B cell (primary cell): ENCODE measurements around the gene HIVEP1. TPM values are rescaled to one million over a fixed set of nuclear protein-coding genes. Genes with fewer than 3 reads are reported as not detected.

Source experiments
- ATAC-seq: fragments of 200-7000 bp; cut with Tn5 transposase; one replicate; pipeline ENCODE4 v1.10.0; 2021; ENCODE audit warnings: low read depth, mild to moderate bottlenecking, moderate number of reproducible peaks, moderate library complexity
- CTCF ChIA-PET: fragments of 350-600 bp; sonication (Branson Sonifier 250); formaldehyde crosslinking; loops from one replicate; lab custom pipeline; 2021; ENCODE audit warnings: antibody characterized with exemption, inconsistent platforms; lab: Charles Lee
- POLR2A ChIA-PET: fragments of 350-600 bp; sonication (Branson Sonifier 250); formaldehyde crosslinking; loops from one replicate; lab custom pipeline; 2021; ENCODE audit warnings: antibody characterized with exemption; lab: Charles Lee
- DNase-seq: peaks from one replicate; pipeline ENCODE4 v3.0.0; 2013
- H2AFZ ChIP-seq: 2 replicates; pipeline ENCODE4 v1.6.1; 2012; ENCODE audit warnings: mild to moderate bottlenecking, low read depth, low read length; ENCODE audit not compliant: insufficient read depth, poor library complexity, severe bottlenecking
- H3K27ac ChIP-seq, 2 donors: 1 replicate in 1 of 2; 2 replicates in 1 of 2; pipeline ENCODE4 v1.5.1; 2012 to 2013; ENCODE audit warnings: low read length in 2 of 2, mild to moderate bottlenecking in 2 of 2, moderate library complexity in 1 of 2
- H3K27me3 ChIP-seq, 4 experiments: fragments of 200-600 bp in 1 of 4; sonication (generic) in 1 of 4; replicated peaks in 1 of 4; 1 replicate in 2 of 4; 2 replicates in 2 of 4; pipeline versions ENCODE4 v1.6.1 to v1.7.0; 2013 to 2016; ENCODE audit warnings: low read length in 3 of 4, mild to moderate bottlenecking in 2 of 4, mixed read lengths in 1 of 4, moderate library complexity in 1 of 4; ENCODE audit not compliant: insufficient read depth in 4 of 4, control insufficient read depth in 3 of 4; ENCODE audit errors: control extremely low read depth in 1 of 4
- H3K36me3 ChIP-seq, 2 experiments: replicated peaks in 1 of 2; 1 replicate in 1 of 2; 2 replicates in 1 of 2; pipeline versions ENCODE4 v1.6.1 to v1.7.1; 2013; ENCODE audit warnings: low read length in 1 of 2; ENCODE audit not compliant: insufficient read depth in 2 of 2, control insufficient read depth in 1 of 2; ENCODE audit errors: control extremely low read depth in 1 of 2, extremely low read depth in 1 of 2
- H3K4me1 ChIP-seq, 2 donors: fragments of 200-600 bp in 1 of 2; sonication (generic) in 1 of 2; 1 replicate in 1 of 2; 2 replicates in 1 of 2; pipeline versions ENCODE4 v1.5.1 to v1.6.1; 2013 to 2017; ENCODE audit warnings: low read length in 2 of 2; ENCODE audit not compliant: control insufficient read depth in 2 of 2, insufficient read depth in 2 of 2
- H3K4me2 ChIP-seq: replicated peaks from 2 replicates; pipeline ENCODE3; 2012; ENCODE audit warnings: mild to moderate bottlenecking, low read depth, low read length; ENCODE audit not compliant: poor library complexity, severe bottlenecking
- H3K4me3 ChIP-seq, 5 experiments: fragments of 200-600 bp in 1 of 5; sonication (generic) in 1 of 5; 1 replicate in 3 of 5; 2 replicates in 2 of 5; pipeline versions ENCODE4 v1.5.1 to v1.7.0; 2011 to 2016; ENCODE audit warnings: low read length in 4 of 5, mild to moderate bottlenecking in 4 of 5, low read depth in 2 of 5, control low read depth in 1 of 5, moderate library complexity in 1 of 5; ENCODE audit not compliant: insufficient read depth in 1 of 5; ENCODE audit errors: control extremely low read depth in 1 of 5, extremely low read depth in 1 of 5
- H3K79me2 ChIP-seq: fragments of 200-600 bp; sonication (generic); one replicate; pipeline ENCODE4 v1.6.0; 2016; ENCODE audit warnings: low read length; ENCODE audit not compliant: control insufficient read depth, insufficient read depth
- H3K9ac ChIP-seq: fragments of 200-600 bp; sonication (generic); 2 replicates; pipeline ENCODE4 v1.6.1; 2017; ENCODE audit warnings: mild to moderate bottlenecking, low read length, moderate library complexity
- H3K9me3 ChIP-seq, 3 donors: one replicate each; pipeline versions ENCODE4 v1.6.1 to v1.7.1; 2013; ENCODE audit warnings: low read length in 2 of 3; ENCODE audit not compliant: control insufficient read depth in 2 of 3, insufficient read depth in 1 of 3; ENCODE audit errors: control extremely low read depth in 1 of 3
- H4K20me1 ChIP-seq: 2 replicates; pipeline ENCODE4 v1.6.0; 2012; ENCODE audit warnings: mild to moderate bottlenecking, low read length; ENCODE audit not compliant: insufficient read depth, control insufficient read depth, poor library complexity, severe bottlenecking
- H3K27ac Mint-ChIP-seq: one replicate; pipeline ENCODE4 v1.8.0; 2021; ENCODE audit warnings: mixed read lengths
- H3K27me3 Mint-ChIP-seq: one replicate; pipeline ENCODE4 v1.8.0; 2021; ENCODE audit warnings: mixed read lengths
- H3K4me1 Mint-ChIP-seq: one replicate; pipeline ENCODE4 v1.8.0; 2021; ENCODE audit warnings: mixed read lengths
- H3K4me3 Mint-ChIP-seq: one replicate; pipeline ENCODE4 v1.8.0; 2021; ENCODE audit warnings: mixed read lengths
- H3K9me3 Mint-ChIP-seq: one replicate; pipeline ENCODE4 v1.8.0; 2022; ENCODE audit warnings: mixed read lengths; ENCODE audit not compliant: insufficient read depth
- CTCF ChIP-seq: fragments of 200-600 bp; IDR thresholded peaks from one replicate; pipeline ENCODE4 v1.8.0; 2022; ENCODE audit warnings: antibody characterized with exemption, mild to moderate bottlenecking
- EZH2 ChIP-seq: IDR thresholded peaks from 2 replicates; pipeline ENCODE4 v1.6.1; 2012; ENCODE audit warnings: borderline replicate concordance, low read depth, mild to moderate bottlenecking, moderate library complexity, low read length; ENCODE audit not compliant: insufficient read depth, poor library complexity, severe bottlenecking
- WGBS: methylation state at CpG from one replicate; pipeline ENCODE4 v1.1.5; 2013; ENCODE audit warnings: missing lambda C conversion rate; ENCODE audit not compliant: insufficient coverage; 5-methylcytosine and 5-hydroxymethylcytosine counted together
- intact Hi-C: fragments of 100-400 bp; cut with micrococcal nuclease; formaldehyde crosslinking; loops from one replicate; pipeline ENCODE4 v1.10.0; 2022
- polyA plus RNA-seq: library from polyadenylated mRNA; depleted of rRNA; stranded (reverse); fragments of >200 nt; gene quantifications from 2 replicates; pipeline ENCODE4 v1.2.3, GENCODE V29; 2012
- total RNA-seq, 2 donors: library from RNA; stranded (reverse); fragments of 120-200 nt in 1 of 2; gene quantifications; 1 replicate in 1 of 2; 2 replicates in 1 of 2; pipeline versions ENCODE4 v1.2.3 to v1.2.4, GENCODE V29; 2013 to 2022

Gene HIVEP1
- total and polyA plus RNA-seq, 2 donors (not counting 1 experiment from before 2014, with no cell fraction given) = 11.3 to 96.5 TPM

DNA sequence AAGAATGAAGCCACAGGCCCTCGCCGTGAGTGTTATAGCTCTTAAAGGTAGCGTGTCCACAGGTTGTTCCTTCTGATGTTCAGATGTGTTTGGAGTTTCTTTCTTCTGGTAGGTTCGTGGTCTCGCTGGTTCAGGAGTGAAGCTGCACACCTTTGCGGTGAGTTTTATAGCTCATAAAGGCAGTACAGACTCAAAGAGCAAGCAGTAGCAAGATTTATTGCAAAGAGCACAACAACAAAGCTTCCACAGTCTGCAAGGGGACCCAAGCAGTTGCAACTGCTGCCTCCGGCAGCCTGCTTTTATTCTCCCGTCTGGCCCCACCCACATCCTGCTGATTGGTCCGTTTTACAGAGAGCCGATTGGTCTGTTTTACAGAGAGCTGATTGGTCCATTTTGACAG lies 5.2 kb downstream of the HIVEP1 start:
- Histone ChIP-seq H3K9me3 (peaks cover 0 to 11% (median 0%) of the 10 kb centered on the region in 3 donors), H3K4me3 (no peak overlapping the region), H3K9ac (no peak overlapping the region), H3K27ac (no peak overlapping the region), H3K4me2 (no peak overlapping the region), H3K79me2 (peaks cover 81% of the 10 kb centered on the region), H3K36me3 (peaks cover 0 to 36% of the 10 kb centered on the region in 2 experiments), H3K27me3 (no peaks in the 10 kb centered on the region), H2AFZ (no peak overlapping the region), H4K20me1 (peaks cover 12% of the 10 kb centered on the region), H3K4me1 (peaks cover 4 to 6% of the 10 kb centered on the region in 2 donors)
- ATAC-seq (no peak), DNase-seq (no peak)
- TF ChIP-seq CTCF (no peak), EZH2 (no peak)
- Mint-ChIP-seq H3K27me3 (no peaks in the 10 kb centered on the region), H3K4me3 (no peak overlapping the region), H3K4me1 (peaks cover 27% of the 10 kb centered on the region), H3K27ac (no peak overlapping the region), H3K9me3 (no peaks in the 10 kb centered on the region)
- ChIA-PET POLR2A (no interaction called here), CTCF (no interaction called here)
- intact Hi-C loops = no loop called here
- 97% methylated on average over 5 of the region's 10 CpGs for WGBS

- H3K4me1 ChIP-seq = peaks cover 4 to 6% of the 10 kb centered on the region in 2 donors
- Mint-ChIP-seq H3K4me1 (peaks cover 28% of the 10 kb centered on the region), H3K4me3 (no peak overlapping the region), H3K9me3 (no peaks in the 10 kb centered on the region), H3K27ac (no peak overlapping the region), H3K27me3 (no peaks in the 10 kb centered on the region)
- TF ChIP-seq EZH2 (no peak), CTCF (no peak)
- peaks cover 0 to 11% (median 0%) of the 10 kb centered on the region in 3 donors for H3K9me3 ChIP-seq
- H3K4me3 ChIP-seq = no peak overlapping the region
- intact Hi-C loops = no loop called here
- POLR2A ChIA-PET = no interaction called here
- H3K9ac ChIP-seq = no peak overlapping the region
- no peak for ATAC-seq
- WGBS = 97% methylated on average over 27 of the region's 34 CpGs
- CTCF ChIA-PET = no interaction called here
- no peak overlapping the region for H3K4me2 ChIP-seq
- peaks cover 12% of the 10 kb centered on the region for H4K20me1 ChIP-seq
- DNase-seq = no peak
- H3K27me3 ChIP-seq = no peaks in the 10 kb centered on the region
- peaks cover 83% of the 10 kb centered on the region for H3K79me2 ChIP-seq
- H3K27ac ChIP-seq = no peak overlapping the region
- H2AFZ ChIP-seq = no peak overlapping the region
- peaks cover 0 to 41% of the 10 kb centered on the region in 2 experiments for H3K36me3 ChIP-seq
These were observed 5.8 kb downstream of the HIVEP1 start for GRCh38 chr6:12017876-12018401.
